GM19099 (cell line): ENCODE measurements around the gene CFB.

Experiments
- POLR2A ChIP-seq: IDR thresholded peaks from 3 replicates; pipeline ENCODE4 v1.6.1; 2011; ENCODE audit warnings: low read depth; ENCODE audit not compliant: insufficient read length; ENCODE audit errors: extremely low read depth

The CFB gene

GRCh38 chr6:31940256-31940664 is 5.6 kb upstream of the CFB start:
- no peak for TF ChIP-seq POLR2A

- TF ChIP-seq POLR2A = no peak
Measured at GRCh38 chr6:31943742-31944141, 2.2 kb upstream of the CFB start.

- TF ChIP-seq POLR2A = no peak
Measured at GRCh38 chr6:31945154-31945506, 765 bp upstream of the CFB start.

- no peak for TF ChIP-seq POLR2A
Measured at GRCh38 chr6:31946370-31946885, 533 bp downstream of the CFB start.

- TF ChIP-seq POLR2A = no peak
Measured at GRCh38 chr6:31947070-31947675, 1.3 kb downstream of the CFB start.

- no peak for TF ChIP-seq POLR2A
Measured at GRCh38 chr6:31947864-31948263, 2.0 kb downstream of the CFB start.

GRCh38 chr6:31948306-31948705 is 2.4 kb downstream of the CFB start:
- TF ChIP-seq POLR2A = no peak

- TF ChIP-seq POLR2A = no peak
Measured at GRCh38 chr6:31948753-31949413, 3.0 kb downstream of the CFB start.

GRCh38 chr6:31949926-31950548 is 4.1 kb downstream of the CFB start:
- TF ChIP-seq POLR2A = no peak

- TF ChIP-seq POLR2A = no peak
Measured at GRCh38 chr6:31952140-31952805, 6.4 kb downstream of the CFB start.

- no peak for TF ChIP-seq POLR2A
Measured at GRCh38 chr6:31952890-31953289, 7.0 kb downstream of the CFB start.

GRCh38 chr6:31954511-31954910 is 8.6 kb downstream of the CFB start:
- TF ChIP-seq POLR2A = no peak

- TF ChIP-seq POLR2A = no peak
Measured at GRCh38 chr6:31956796-31957195, 10.9 kb downstream of the CFB start.

- no peak for TF ChIP-seq POLR2A
Measured at GRCh38 chr6:31958412-31958740, 12.5 kb downstream of the CFB start.
